K562 (cell line): ENCODE measurements around the gene BCAP31.

Experiments used
- CREB1 ChIP-seq, 2 experiments: sonication (generic) in 1 of 2; formaldehyde crosslinking in 1 of 2; IDR thresholded peaks; 2 replicates each; pipeline versions ENCODE4 v1.6.1 to v1.8.0; 2012 to 2022; ENCODE audit warnings: inconsistent platforms in 1 of 2, mild to moderate bottlenecking in 1 of 2, missing genetic modification reagents in 1 of 2, moderate library complexity in 1 of 2
- CTCF ChIP-seq, 3 experiments: IDR thresholded peaks in 2 of 3; conservative IDR thresholded peaks in 1 of 3; 2 replicates each; pipeline ENCODE4 v1.5.1; 2011 to 2012; ENCODE audit warnings: low read length in 3 of 3, mild to moderate bottlenecking in 3 of 3, control low read depth in 2 of 3, improper control_type of control experiment in 1 of 3, inconsistent platforms in 1 of 3, low read depth in 1 of 3, mixed read lengths in 1 of 3, moderate library complexity in 1 of 3; ENCODE audit not compliant: insufficient read depth in 2 of 3
- ELK1 ChIP-seq: sonication (generic); formaldehyde crosslinking; IDR thresholded peaks from 2 replicates; pipeline ENCODE4 v1.8.1; 2022; ENCODE audit warnings: missing genetic modification reagents
- GTF2F1 ChIP-seq: IDR thresholded peaks from 2 replicates; pipeline ENCODE4 v1.6.1; 2011; ENCODE audit warnings: low read depth, low read length, improper control_type of control experiment
- NCOA4 ChIP-seq: fragments of 450-650 bp; IDR thresholded peaks from 2 replicates; pipeline ENCODE4 v1.6.1; 2018; ENCODE audit warnings: mild to moderate bottlenecking; ENCODE audit not compliant: partially characterized antibody
- PCBP1 ChIP-seq: fragments of 200-400 bp; formaldehyde crosslinking; IDR thresholded peaks from 2 replicates; pipeline ENCODE4 v1.6.1; 2018; ENCODE audit warnings: mild to moderate bottlenecking, low read depth, low read length; ENCODE audit not compliant: poor library complexity, severe bottlenecking
- RAD21 ChIP-seq, 2 experiments: fragments of 250-450 bp in 1 of 2; fragments of 450-650 bp in 1 of 2; sonication (Bioruptor Pico) in 1 of 2; formaldehyde crosslinking in 1 of 2; IDR thresholded peaks in 1 of 2; conservative IDR thresholded peaks in 1 of 2; 2 replicates each; pipeline versions ENCODE4 v1.4.0 to v1.8.0; 2020 to 2022; ENCODE audit warnings: mild to moderate bottlenecking in 2 of 2, moderate library complexity in 1 of 2
- RAD51 ChIP-seq: fragments of 450-650 bp; IDR thresholded peaks from 2 replicates; pipeline ENCODE4 v1.7.1; 2016; ENCODE audit warnings: low read depth, mild to moderate bottlenecking, borderline replicate concordance
- ZNF436 ChIP-seq: fragments of 250-450, 450-650 bp; sonication (Bioruptor Pico); formaldehyde crosslinking; IDR thresholded peaks from 2 replicates; pipeline ENCODE4 v1.7.0; 2020; ENCODE audit warnings: mild to moderate bottlenecking

GRCh38 chrX:153764786-153765137, 40.6 kb upstream of the BCAP31 start:
- TF ChIP-seq ELK1 (CRISPR knock-in tag) (no peak), PCBP1 (no peak), RAD51 (no peak), CTCF (IDR thresholded peaks at IDR 0.05 in 2 of 3, conservative IDR thresholded peaks at IDR 0.05 in 1 of 3; ENCODE audit: insufficient read depth in 2 of 3, low read depth in 1 of 3, low read length in 3 of 3) (no peak), NCOA4 (no peak), GTF2F1 (no peak), CREB1 (IDR thresholded peaks at IDR 0.05) (no peak), CREB1 (CRISPR knock-in tag; IDR thresholded peaks at IDR 0.05) (no peak), ZNF436 (CRISPR knock-in tag) (no peak), RAD21 (CRISPR knock-in tag; conservative IDR thresholded peaks at IDR 0.05 in 1 of 2, IDR thresholded peaks at IDR 0.05 in 1 of 2) (no peak)
